GM12878 (cell line): ENCODE results near the gene MYO3B. TPM values are rescaled to one million over a fixed set of nuclear protein-coding genes. Genes with fewer than 3 reads are reported as not detected.

ENCODE experiments used
- ATAC-seq: fragments of 200-7000 bp; cut with Tn5 transposase; 3 replicates; pipeline ENCODE4 v1.9.1; 2020; ENCODE audit warnings: mild to moderate bottlenecking, moderate library complexity
- BruUV-seq: library from RNA; stranded (reverse); fragments of 400-500 nt; replicated peaks from 2 replicates; lab custom pipeline; 2021; lab: Mats Ljungman, UMichigan
- CTCF ChIA-PET: fragments of 300-600 bp; sonication (Branson Sonifier 250); formaldehyde crosslinking; extraction: SDS; loops from one replicate; lab custom pipeline; 2021; ENCODE audit warnings: inconsistent platforms; lab: Yijun Ruan, JAX
- POLR2A ChIA-PET: fragments of 350-600 bp; formaldehyde crosslinking; extraction: SDS; loops from one replicate; lab custom pipeline; 2021; ENCODE audit warnings: inconsistent platforms; lab: Charles Lee
- RAD21 ChIA-PET: fragments of 300-600 bp; sonication (Branson Sonifier 250); formaldehyde crosslinking; loops from one replicate; lab custom pipeline; 2023; ENCODE audit warnings: antibody characterized with exemption; ENCODE audit not compliant: unreplicated experiment; lab: Charles Lee
- SMC1A ChIA-PET: fragments of 300-600 bp; sonication (Branson Sonifier 250); formaldehyde crosslinking; loops from one replicate; lab custom pipeline; 2023; ENCODE audit not compliant: unreplicated experiment, uncharacterized antibody; lab: Charles Lee
- DNase-seq: peaks from one replicate; pipeline ENCODE4 v3.0.0-alpha.2; 2011; ENCODE audit warnings: low read depth, low spot score
- FAIRE-seq: peaks from 3 replicates; lab custom pipeline; 2011; peaks lifted over from hg19 to GRCh38; lab: Jason Lieb, UNC
- H2AFZ ChIP-seq: 2 replicates; pipeline ENCODE4 v1.6.0; 2011; ENCODE audit warnings: low read depth, low read length, control low read depth; ENCODE audit not compliant: control insufficient read depth
- H3K27ac ChIP-seq: 2 replicates; pipeline ENCODE4 v1.5.1; 2011; ENCODE audit warnings: control low read depth; ENCODE audit not compliant: control insufficient read depth, insufficient read depth
- H3K27me3 ChIP-seq, 2 experiments: replicated peaks in 1 of 2; 2 replicates each; pipeline versions ENCODE4 v1.6.0 to v1.6.1; 2011; ENCODE audit warnings: low read length in 1 of 2; ENCODE audit not compliant: control insufficient read depth in 2 of 2, insufficient read depth in 2 of 2
- H3K36me3 ChIP-seq, 2 experiments: 2 replicates each; pipeline ENCODE4 v1.5.1; 2011; ENCODE audit warnings: low read length in 1 of 2; ENCODE audit not compliant: control insufficient read depth in 2 of 2, insufficient read depth in 2 of 2
- H3K4me1 ChIP-seq: 2 replicates; pipeline ENCODE4 v1.6.1; 2011; ENCODE audit warnings: mild to moderate bottlenecking, low read length, moderate library complexity, mixed read lengths; ENCODE audit not compliant: control insufficient read depth, insufficient read depth
- H3K4me2 ChIP-seq: 2 replicates; pipeline ENCODE4 v1.6.0; 2011; ENCODE audit warnings: control low read depth; ENCODE audit not compliant: control insufficient read depth, insufficient read depth
- H3K4me3 ChIP-seq: fragments of 200-600 bp; sonication (generic); 2 replicates; pipeline ENCODE4 v1.5.1; 2016
- H3K79me2 ChIP-seq: 2 replicates; pipeline ENCODE4 v1.6.0; 2011; ENCODE audit warnings: low read length; ENCODE audit not compliant: control insufficient read depth, insufficient read depth
- H3K9ac ChIP-seq: 2 replicates; pipeline ENCODE4 v1.8.0; 2011; ENCODE audit warnings: low read length, control low read depth, mixed read lengths; ENCODE audit not compliant: control insufficient read depth, insufficient read depth
- H3K9me3 ChIP-seq: replicated peaks from 3 replicates; pipeline ENCODE4 v1.5.1; 2011; ENCODE audit warnings: mild to moderate bottlenecking, low read length; ENCODE audit not compliant: control insufficient read depth, insufficient read depth
- H4K20me1 ChIP-seq: 2 replicates; pipeline ENCODE4 v1.6.0; 2011; ENCODE audit not compliant: control insufficient read depth, insufficient read depth
- ASH2L ChIP-seq: fragments of 300-600, 200-600 bp; sonication (generic); IDR thresholded peaks from 2 replicates; pipeline ENCODE4 v1.6.1; 2017; ENCODE audit warnings: low read depth, mild to moderate bottlenecking, borderline replicate concordance
- BHLHE40 ChIP-seq, 2 experiments: fragments of 450-650 bp in 1 of 2; IDR thresholded peaks; 2 replicates each; pipeline ENCODE4 v1.6.1; 2011 to 2017; ENCODE audit warnings: low read depth in 2 of 2, borderline replicate concordance in 1 of 2, improper control_type of control experiment in 1 of 2, low read length in 1 of 2, mild to moderate bottlenecking in 1 of 2
- BMI1 ChIP-seq: fragments of 450-650 bp; IDR thresholded peaks from 2 replicates; pipeline ENCODE4 v1.6.1; 2016; ENCODE audit warnings: mild to moderate bottlenecking, moderate library complexity, borderline replicate concordance
- EP300 ChIP-seq, 2 experiments: fragments of 150-350 bp in 1 of 2; IDR thresholded peaks; 2 replicates each; pipeline ENCODE4 v1.6.1; 2011 to 2012; ENCODE audit warnings: low read depth in 2 of 2, low read length in 2 of 2, borderline replicate concordance in 1 of 2, improper control_type of control experiment in 1 of 2, inconsistent platforms in 1 of 2; ENCODE audit not compliant: control insufficient read depth in 1 of 2
- FOXM1 ChIP-seq: IDR thresholded peaks from 2 replicates; pipeline ENCODE4 v1.6.1; 2012; ENCODE audit warnings: low read depth, mild to moderate bottlenecking, inconsistent platforms, low read length, moderate library complexity
- HSF1 ChIP-seq: fragments of 150-350 bp; IDR thresholded peaks from 2 replicates; pipeline ENCODE4 v1.6.1; 2014; ENCODE audit warnings: mild to moderate bottlenecking, low read depth, low read length
- IRF4 ChIP-seq: IDR thresholded peaks from 2 replicates; pipeline ENCODE4 v1.6.1; 2011; ENCODE audit warnings: low read depth, low read length
- NFXL1 ChIP-seq: fragments of 450-650 bp; IDR thresholded peaks from 2 replicates; pipeline ENCODE4 v1.6.1; 2017; ENCODE audit warnings: antibody characterized with exemption, mild to moderate bottlenecking, borderline replicate concordance
- NR2F1 ChIP-seq: fragments of 450-650 bp; conservative IDR thresholded peaks from 2 replicates; pipeline ENCODE4 v1.6.1; 2017; ENCODE audit warnings: mild to moderate bottlenecking
- PAX5 ChIP-seq: IDR thresholded peaks from 2 replicates; pipeline ENCODE4 v1.6.1; 2011; ENCODE audit warnings: low read depth, low read length, borderline replicate concordance
- SMARCA5 ChIP-seq: fragments of 450-650 bp; IDR thresholded peaks from 2 replicates; pipeline ENCODE4 v1.6.1; 2017; ENCODE audit warnings: mild to moderate bottlenecking
- SPI1 ChIP-seq: IDR thresholded peaks from 2 replicates; pipeline ENCODE4 v1.6.1; 2011; ENCODE audit warnings: low read depth, mild to moderate bottlenecking, low read length, moderate library complexity, borderline replicate concordance; ENCODE audit not compliant: insufficient read depth
- TBL1XR1 ChIP-seq: IDR thresholded peaks from 2 replicates; pipeline ENCODE4 v1.6.1; 2012; ENCODE audit warnings: low read depth, low read length, improper control_type of control experiment
- ZBTB4 ChIP-seq: fragments of 450-650 bp; formaldehyde crosslinking; IDR thresholded peaks from 2 replicates; pipeline ENCODE4 v1.4.0; 2022; ENCODE audit warnings: mild to moderate bottlenecking, moderate library complexity
- WGBS: methylation state at CpG from one replicate; pipeline ENCODE4 v1.1.6; 2016; ENCODE audit warnings: low lambda C conversion rate; ENCODE audit not compliant: insufficient replicate concordance, insufficient coverage; ENCODE audit errors: missing lambda C conversion rate; 5-methylcytosine and 5-hydroxymethylcytosine counted together
- in situ Hi-C: fragments of 300-500 bp; cut with MboI; formaldehyde crosslinking; loops from 9 replicates; pipeline ENCODE4 v1.14.3; 2018; ENCODE audit warnings: mixed read lengths
- intact Hi-C: fragments of 100-400 bp; cut with micrococcal nuclease; formaldehyde crosslinking; loops from one replicate; pipeline ENCODE4 v1.14.2; 2022; ENCODE audit not compliant: unreplicated experiment
- polyA plus RNA-seq, 11 experiments: library from polyadenylated mRNA; depleted of rRNA in 4 of 11; unstranded in 6 of 11; stranded (reverse) in 5 of 11; fragments of >200 nt; fragmentation: Nextera tagmentation in 4 of 11; fragmentation: Illumina TruSeq in 1 of 11; extraction: Ambion mirVana in 4 of 11; extraction: Trizol in 1 of 11; gene quantifications; 1 replicate in 1 of 11; 2 replicates in 10 of 11; pipeline versions ENCODE4 v1.2.1 to v1.2.3, GENCODE V29; 2011 to 2016; ENCODE audit warnings: inconsistent platforms in 2 of 11, missing spikeins in 2 of 11, low read depth in 1 of 11
- total RNA-seq, 4 experiments: library from RNA; depleted of rRNA in 3 of 4; stranded (reverse); fragments of >200 nt in 3 of 4; fragmentation: Illumina TruSeq in 1 of 4; extraction: Trizol in 1 of 4; gene quantifications; 2 replicates each; pipeline versions ENCODE4 v1.2.1 to v1.2.3, GENCODE V29; 2013 to 2021

MYO3B gene
- total and polyA plus RNA-seq, 10 of the 15 experiments (the other 5 are each of a cell fraction or from before 2014, with no cell fraction given): 1.1 to 7.1 (median 2.1) TPM

GRCh38 chr2:170314744-170315447 lies 136.9 kb downstream of the MYO3B start:
- ATAC-seq (no peak), FAIRE-seq (no peak), DNase-seq (no peak)
- intact Hi-C loops: no loop called here
- H3K27ac ChIP-seq: no peak overlapping the region
- ChIA-PET CTCF (interaction anchor here (1.0 to 3.0 kb wide), 5 partner anchors 9 to 498 kb away, joined by 6 to 13 read pairs (median 6); no protein-coding TSS in a partner anchor), SMC1A (interaction anchor here (0.9 to 4.5 kb wide), 4 partner anchors 9 to 94 kb away, joined by 3 to 25 read pairs (median 4); no protein-coding TSS in a partner anchor), POLR2A (no interaction called here), RAD21 (interaction anchor here (0.7 to 1.3 kb wide), 2 partner anchors 78 to 280 kb away, joined by 3 to 4 read pairs; no protein-coding TSS in a partner anchor)
- H3K9ac ChIP-seq: no peak overlapping the region
- no TSS peak for BruUV-seq
- no peaks in the 10 kb centered on the region for H3K36me3 ChIP-seq
- TF ChIP-seq SMARCA5: no peak
- no peak for TF ChIP-seq ZBTB4 (CRISPR knock-in tag)
- no peak for TF ChIP-seq EP300 (IDR thresholded peaks at IDR 0.05; ENCODE audit: borderline replicate concordance in 1 of 2, control insufficient read depth in 1 of 2, low read depth in 2 of 2, low read length in 2 of 2)
- TF ChIP-seq NFXL1: no peak
- no peak for TF ChIP-seq FOXM1
- TF ChIP-seq BMI1: no peak
- no peak for TF ChIP-seq SPI1
- TF ChIP-seq ASH2L: no peak
- TF ChIP-seq NR2F1: no peak
- TF ChIP-seq IRF4: no peak
- TF ChIP-seq PAX5: no peak
- no peak for TF ChIP-seq BHLHE40 (IDR thresholded peaks at IDR 0.05; ENCODE audit: borderline replicate concordance in 1 of 2, low read depth in 2 of 2, low read length in 1 of 2)
- TF ChIP-seq TBL1XR1: no peak
- no peak for TF ChIP-seq HSF1
- no peak overlapping the region for H2AFZ ChIP-seq
- H3K79me2 ChIP-seq: no peaks in the 10 kb centered on the region
- 65% methylated on average over 7 of the region's 7 CpGs for WGBS
- H3K4me2 ChIP-seq: no peak overlapping the region
- in situ Hi-C loops: no loop called here
- H3K4me1 ChIP-seq: no peaks in the 10 kb centered on the region
- H3K9me3 ChIP-seq: peaks cover 5% of the 10 kb centered on the region; the same call in 2 of the 3 replicates
- no peaks in the 10 kb centered on the region for H3K27me3 ChIP-seq
- no peaks in the 10 kb centered on the region for H4K20me1 ChIP-seq
- H3K4me3 ChIP-seq: no peak overlapping the region
